ENCODE results near the gene OLIG1.

OLIG1 gene

DNA sequence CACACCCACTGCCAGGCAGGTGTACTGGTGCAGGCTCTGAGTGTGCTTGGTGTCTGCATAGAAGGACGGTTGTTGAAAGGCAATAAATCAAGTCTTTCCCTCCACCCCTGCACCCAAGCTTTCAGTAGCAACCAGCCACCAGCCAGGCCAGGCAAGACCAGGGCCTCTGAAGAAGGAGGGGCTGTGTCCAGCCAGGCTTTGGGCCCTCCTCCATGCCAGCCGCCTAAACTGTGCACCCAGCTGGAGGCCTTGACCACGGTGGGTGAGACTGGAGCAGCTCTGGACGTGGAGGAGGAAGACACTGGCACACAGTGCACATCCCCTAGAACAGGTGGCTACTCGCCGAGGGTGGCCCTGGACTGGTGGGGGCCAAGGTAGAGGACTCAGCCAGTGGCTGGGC lies 39.3 kb upstream of the OLIG1 start:
- in situ Hi-C loops (cut with MboI; ENCODE audit: low sequenced_read_pairs), result no loop called here

DNA sequence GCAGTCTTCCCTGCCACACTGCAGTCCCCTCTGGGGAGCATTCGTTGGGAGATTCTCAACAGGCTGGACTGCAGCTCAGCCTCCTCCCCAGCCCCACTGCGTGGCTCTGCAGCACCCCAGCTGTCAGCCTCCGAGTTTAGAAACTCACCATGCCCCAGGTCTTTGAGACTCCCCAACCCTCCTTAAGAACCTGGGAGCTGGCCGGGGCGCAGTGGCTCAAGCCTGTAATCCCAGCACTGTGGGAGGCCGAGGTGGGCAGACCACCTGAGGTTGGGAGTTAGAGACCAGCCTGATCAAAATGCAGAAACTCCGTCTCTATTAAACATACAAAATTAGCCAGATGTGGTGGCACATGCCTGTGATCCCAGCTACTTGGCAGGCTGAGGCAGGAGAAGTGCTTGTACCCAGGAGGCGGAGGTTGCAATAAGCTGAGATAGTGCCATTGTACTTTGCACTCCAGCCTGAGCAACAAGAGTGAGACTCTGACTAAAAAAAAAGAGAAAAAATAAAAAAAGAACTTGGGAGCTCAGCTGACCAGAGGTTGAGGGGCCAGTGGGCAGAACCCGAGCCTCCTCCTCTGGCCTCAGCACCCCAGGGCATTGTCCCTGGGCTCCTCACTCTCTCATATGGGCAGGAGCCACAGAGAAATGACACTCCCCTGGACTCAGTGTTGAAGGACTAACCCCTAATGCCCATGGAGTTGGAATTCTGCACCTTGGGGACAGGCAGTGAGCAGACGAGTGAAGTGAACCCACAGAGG lies 38.6 kb upstream of the OLIG1 start:
- in situ Hi-C loops (cut with MboI; ENCODE audit: low sequenced_read_pairs), result no loop called here

DNA sequence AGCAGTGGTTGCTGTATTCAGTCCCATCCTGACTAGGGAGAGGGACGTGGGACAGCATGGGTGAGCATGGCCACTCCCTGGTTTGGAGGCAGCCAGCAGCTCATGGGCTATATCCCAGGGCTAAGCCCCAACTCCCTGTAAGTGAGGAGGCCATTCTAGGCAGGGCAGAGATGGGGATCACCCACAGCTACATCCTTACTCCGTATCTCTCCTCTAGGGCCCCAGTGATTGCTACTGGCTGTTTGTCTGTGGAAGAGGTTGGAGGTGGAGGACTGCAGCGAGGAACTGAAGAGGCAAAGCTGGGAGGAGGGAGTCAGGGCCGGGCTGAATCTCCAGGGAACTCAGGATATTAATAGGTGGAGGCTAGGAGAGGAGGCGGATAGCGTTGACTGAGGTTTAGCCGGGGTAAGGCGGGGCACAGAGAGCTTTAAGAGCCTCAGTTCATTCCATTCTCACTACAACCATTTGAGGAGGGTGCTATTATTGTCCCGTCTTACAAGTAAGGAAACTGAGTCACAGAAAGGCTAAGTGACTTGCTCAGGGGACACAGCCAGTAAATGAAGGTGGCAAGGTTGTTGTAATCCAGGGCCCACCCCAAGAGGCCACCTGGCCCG lies 37.4 kb upstream of the OLIG1 start:
- in situ Hi-C loops (cut with MboI; ENCODE audit: low sequenced_read_pairs), result no loop called here

DNA sequence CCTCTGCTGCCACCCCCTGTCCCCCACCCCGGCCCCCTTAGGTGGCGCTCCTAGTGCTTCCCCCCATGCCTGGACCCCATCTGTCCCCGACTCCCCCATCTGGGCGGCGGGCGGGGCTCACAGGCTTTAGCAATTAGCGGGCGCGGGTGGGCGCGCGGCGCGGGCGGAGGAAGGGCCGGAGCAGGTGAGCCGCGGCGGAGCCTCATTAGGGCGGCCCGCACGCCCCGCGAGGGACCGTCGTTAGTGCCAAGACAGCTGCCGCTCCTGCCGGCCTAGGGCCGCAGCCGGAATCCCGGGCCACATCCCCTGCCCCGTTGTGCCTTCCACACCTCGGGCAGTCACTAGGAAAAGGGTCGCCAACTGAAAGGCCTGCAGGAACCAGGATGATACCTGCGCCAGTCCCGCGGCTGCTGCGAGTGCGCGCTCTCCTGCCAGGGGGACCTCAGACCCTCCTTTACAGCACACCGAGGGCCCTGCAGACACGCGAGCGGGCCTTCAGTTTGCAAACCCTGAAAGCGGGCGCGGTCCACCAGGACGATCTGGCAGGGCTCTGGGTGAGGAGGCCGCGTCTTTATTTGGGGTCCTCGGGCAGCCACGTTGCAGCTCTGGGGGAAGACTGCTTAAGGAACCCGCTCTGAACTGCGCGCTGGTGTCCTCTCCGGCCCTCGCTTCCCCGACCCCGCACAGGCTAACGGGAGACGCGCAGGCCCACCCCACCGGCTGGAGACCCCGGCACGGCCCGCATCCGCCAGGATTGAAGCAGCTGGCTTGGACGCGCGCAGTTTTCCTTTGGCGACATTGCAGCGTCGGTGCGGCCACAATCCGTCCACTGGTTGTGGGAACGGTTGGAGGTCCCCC lies 36.6 kb upstream of the OLIG1 start:
- in situ Hi-C loops (cut with MboI; ENCODE audit: low sequenced_read_pairs), result no loop called here

DNA sequence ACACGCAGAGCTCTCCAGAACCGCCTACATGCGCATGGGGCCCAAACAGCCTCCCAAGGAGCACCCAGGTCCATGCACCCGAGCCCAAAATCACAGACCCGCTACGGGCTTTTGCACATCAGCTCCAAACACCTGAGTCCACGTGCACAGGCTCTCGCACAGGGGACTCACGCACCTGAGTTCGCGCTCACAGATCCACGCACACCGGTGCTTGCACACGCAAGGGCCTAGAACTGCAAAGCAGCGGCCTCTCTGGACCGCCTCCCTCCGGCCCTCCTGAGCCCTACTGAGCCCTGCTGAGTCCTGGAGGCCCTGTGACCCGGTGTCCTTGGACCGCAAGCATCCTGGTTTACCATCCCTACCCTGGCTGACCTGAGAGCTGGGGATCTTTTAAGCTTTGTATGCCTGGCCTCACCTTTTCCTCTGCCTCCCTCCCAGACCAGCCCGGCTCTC lies 36.0 kb upstream of the OLIG1 start:
- in situ Hi-C loops (cut with MboI; ENCODE audit: low sequenced_read_pairs), result no loop called here

DNA sequence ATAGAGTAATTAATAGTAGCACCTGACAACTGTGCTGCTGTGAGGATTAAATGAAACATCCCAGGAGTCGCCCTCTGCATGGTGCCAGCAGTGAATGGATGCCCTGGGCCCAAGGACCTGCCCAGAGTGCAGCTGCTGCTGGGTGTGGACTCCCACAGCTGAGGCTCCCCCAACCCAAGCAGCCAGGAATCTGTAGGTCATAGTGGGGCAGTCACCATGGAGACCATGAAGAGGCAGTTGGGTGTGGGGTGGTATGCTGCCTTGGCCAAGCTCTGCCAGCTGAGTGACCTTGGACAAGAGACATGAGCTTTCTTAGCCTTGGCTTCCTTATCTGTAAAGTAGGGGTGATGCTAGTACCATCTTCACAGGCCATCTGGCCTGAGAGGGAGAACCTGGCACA lies 34.8 kb upstream of the OLIG1 start:
- in situ Hi-C loops (cut with MboI; ENCODE audit: low sequenced_read_pairs), result no loop called here

DNA sequence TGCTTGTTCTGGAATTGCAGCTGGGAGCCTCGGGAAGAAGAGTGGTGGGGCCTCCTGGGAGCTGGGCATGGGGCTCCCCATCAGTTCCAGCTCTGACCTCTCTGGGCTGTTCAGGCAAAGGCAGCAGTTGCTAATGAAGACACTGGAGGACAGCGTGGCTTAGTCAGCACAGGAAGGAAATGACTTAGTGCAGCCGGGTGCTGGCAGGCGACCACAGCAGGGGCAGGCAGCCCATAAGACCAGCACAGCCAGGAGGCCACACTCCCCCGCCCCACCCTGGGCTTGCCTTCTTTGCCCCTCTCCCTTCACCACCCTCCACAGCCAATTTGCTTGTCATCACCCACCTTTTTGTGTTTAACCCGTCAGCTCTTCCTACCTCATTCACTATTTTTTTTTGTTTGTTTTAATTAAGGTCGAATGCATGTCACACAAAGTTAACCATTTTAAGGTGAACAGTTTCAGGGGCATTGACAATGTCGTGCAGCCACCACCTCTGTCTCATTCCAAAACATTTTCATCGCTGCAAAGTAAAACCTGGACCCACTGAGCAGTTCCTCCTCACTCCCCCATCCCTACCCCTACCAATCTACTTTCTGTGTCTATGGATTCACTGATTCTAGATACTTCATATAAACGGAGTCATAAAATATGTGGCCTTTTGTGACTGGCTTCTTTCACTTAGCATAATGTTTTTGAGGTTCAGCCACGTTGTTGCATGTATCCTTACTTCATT lies 33.3 kb upstream of the OLIG1 start:
- in situ Hi-C loops (cut with MboI; ENCODE audit: low sequenced_read_pairs), result no loop called here

DNA sequence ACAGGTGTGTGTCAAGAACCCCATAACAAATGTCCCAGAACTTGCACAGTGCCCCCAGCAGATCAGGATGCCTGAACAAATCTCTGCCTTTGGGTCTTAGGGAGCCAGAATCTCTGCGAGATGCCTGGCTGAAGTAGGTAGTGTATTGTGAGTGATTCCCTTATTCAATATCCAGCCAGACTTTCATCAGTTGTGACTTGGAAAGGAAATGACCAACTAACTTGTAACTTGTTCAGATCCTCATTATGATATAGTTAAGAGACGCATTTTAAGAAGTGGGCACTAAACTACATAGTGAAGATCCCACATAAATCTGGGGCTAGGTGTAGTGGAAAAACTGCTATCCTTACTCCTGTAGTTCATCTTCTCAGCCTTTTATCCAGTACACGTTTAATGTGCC lies 32.4 kb upstream of the OLIG1 start:
- in situ Hi-C loops (cut with MboI; ENCODE audit: low sequenced_read_pairs), result no loop called here

DNA sequence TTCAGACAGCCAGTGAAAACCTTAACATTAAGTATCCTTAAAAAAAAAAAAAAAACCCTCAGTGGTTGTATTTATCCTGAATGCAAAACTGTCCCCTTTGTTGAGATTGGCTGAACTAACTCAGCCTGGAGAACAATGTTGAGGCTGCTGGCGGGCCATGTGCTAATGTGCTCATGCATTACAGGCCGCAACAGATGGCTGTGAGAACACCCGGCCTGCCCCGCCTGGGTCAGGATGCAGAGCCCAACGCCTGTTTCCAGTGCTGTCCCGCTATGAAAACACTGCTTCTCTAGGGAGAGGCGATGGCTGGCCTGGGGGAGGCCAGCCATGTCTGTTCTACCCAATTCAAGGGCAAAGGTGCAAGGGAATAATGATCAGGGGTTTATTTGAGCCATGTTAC lies 30.4 kb upstream of the OLIG1 start:
- in situ Hi-C loops (cut with MboI; ENCODE audit: low sequenced_read_pairs), result no loop called here

DNA sequence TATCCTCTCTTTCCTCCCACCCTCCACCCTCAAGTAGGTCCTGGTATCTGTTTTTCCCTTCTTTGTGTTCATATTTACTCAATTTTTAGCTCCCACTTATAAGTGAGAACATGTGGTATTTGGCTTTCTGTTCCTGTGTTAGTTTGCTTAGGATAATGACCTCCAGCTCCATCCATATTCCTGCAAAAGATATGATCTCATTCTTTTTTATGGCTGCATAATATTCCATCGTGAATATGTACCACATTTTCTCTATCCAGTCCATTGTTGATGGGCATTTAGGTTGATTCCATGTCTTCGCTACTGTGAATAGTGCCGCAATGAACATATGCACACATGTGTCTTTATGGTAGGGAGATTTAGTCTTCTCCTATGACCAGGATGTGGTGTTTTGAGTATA lies 29.7 kb upstream of the OLIG1 start:
- in situ Hi-C loops (cut with MboI; ENCODE audit: low sequenced_read_pairs), result no loop called here

DNA sequence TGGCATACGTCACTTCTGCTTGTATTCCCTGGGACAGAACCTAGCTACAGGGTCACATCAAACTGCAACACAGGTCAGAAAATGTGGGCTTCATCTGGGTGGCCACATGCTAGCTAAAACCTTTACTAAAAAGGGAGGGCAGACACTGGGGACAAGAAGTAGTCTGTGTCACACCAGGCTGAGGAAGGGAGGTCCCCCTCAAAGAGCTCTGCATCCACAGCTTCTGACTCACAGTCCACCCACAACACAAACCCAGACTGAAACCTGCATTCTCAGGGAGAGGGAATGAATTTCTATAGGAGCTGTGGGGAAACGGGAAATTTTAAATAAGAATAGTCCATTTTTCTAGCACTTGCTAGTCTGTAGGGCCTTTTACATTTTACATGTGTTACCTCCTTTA lies 28.0 kb upstream of the OLIG1 start:
- in situ Hi-C loops (cut with MboI; ENCODE audit: low sequenced_read_pairs), result no loop called here

DNA sequence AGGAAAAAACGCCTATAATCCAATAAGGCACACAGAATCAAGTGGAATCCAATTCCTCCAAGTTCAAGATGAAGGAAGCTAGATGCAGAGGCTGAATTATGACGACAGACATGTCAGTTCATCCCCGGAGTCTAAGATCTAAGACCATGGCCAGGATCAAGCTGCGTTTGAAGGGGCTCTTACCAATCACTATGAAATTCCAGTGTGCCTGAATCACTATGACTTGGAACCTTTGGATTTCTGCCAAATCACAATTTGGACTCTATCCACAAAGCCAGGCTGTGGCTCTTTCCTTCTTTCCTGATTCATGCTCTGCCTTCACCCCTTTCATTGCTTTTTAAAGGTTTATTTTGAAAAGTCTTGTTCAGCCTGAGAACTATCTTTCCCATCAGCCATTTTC lies 27.1 kb upstream of the OLIG1 start:
- in situ Hi-C loops (cut with MboI; ENCODE audit: low sequenced_read_pairs), result no loop called here

DNA sequence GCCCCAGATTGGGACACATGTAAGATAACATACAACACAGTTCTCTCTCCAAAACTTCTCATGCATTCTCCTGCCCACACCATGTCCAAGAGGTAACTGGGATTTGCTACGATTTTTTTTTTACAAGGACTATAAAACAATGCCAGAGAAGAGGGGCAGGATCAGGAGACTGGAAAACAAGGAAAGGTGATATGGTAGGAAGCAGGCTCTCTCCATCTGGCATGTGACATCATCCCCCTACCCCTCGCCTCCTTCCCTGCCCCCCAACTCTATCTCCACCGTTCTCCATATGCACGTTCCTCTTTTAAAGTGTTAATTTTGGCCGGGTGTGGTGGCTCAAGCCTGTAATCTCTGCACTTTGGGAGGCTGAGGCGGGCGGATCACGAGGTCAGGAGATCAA lies 23.5 kb upstream of the OLIG1 start:
- in situ Hi-C loops (cut with MboI; ENCODE audit: low sequenced_read_pairs), result no loop called here

DNA sequence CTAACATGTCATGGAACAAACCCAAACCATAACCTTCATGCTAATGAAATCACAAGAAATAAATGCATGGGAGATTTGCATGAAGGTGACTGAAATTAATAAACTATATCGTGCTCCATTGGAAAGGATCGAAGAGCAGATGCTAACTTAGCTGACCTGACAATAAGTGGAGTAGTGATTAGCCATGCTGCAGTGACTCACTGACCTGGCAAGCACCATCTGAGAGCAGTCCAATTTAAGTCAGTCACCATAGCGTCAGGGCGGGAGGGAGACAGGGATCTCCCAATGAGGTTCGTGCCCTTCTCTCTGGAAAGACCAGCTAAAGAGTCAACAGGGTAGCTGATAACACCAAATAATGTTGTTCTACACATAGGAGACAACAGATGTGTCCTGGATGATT lies 22.7 kb upstream of the OLIG1 start:
- in situ Hi-C loops (cut with MboI; ENCODE audit: low sequenced_read_pairs), result no loop called here

DNA sequence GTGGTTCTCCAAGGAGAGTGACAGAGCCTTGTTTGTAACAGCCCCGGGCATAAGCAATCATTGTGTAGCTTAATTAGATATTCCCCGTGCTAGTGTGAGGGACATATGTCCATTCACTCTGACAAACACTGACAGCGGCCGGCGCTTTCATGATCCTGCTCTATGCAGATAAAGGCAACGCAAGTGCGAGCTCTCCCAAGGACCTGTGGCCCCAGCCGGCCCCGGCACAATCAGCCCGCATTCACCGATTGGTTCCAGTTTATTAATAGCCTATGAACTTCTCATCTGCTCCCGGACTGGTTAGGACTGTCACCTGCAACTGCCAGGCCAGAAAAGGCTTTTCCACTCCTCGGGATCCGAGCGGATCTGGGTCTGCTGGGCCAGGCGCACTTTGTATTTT lies 18.0 kb upstream of the OLIG1 start:
- in situ Hi-C loops (cut with MboI; ENCODE audit: low sequenced_read_pairs), result no loop called here

DNA sequence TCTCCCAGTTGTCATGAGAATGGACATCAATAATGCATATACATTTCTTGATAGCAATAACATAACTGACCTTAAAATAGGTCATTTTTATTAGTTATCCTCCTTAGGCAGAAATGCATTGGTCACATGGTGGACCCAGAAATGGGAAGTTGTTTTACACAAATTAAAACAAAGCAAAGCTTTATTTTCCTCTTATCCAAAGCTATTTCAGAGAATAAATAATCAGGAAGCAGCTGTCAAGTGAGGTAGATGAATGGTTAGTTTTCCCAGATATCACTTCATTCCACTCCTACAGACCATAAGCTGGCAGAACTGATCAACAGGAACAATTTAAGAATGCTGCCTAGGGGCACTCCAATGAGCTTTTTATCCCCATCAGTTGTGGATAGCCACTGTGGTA lies 16.0 kb upstream of the OLIG1 start:
- in situ Hi-C loops (cut with MboI; ENCODE audit: low sequenced_read_pairs), result no loop called here

DNA sequence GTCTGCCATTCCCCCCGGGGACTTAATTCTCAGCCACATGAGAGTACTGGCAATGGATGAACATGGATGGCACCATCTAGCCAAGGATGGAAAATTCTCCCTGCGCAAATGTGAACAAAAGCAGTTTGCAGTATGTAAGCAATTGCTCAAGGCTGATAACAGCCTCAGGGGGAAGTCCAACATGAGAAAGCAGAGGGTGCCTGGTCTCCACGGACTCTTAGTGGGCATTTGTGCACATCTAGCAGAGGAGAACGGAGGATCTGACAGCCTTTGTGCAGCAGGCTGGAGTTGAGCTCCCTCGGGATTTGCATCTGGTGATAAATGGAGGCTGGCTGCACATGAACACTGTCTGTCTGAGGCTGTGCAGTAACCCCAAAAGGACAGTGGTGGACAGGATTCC lies 13.9 kb upstream of the OLIG1 start:
- in situ Hi-C loops (cut with MboI; ENCODE audit: low sequenced_read_pairs), result no loop called here

DNA sequence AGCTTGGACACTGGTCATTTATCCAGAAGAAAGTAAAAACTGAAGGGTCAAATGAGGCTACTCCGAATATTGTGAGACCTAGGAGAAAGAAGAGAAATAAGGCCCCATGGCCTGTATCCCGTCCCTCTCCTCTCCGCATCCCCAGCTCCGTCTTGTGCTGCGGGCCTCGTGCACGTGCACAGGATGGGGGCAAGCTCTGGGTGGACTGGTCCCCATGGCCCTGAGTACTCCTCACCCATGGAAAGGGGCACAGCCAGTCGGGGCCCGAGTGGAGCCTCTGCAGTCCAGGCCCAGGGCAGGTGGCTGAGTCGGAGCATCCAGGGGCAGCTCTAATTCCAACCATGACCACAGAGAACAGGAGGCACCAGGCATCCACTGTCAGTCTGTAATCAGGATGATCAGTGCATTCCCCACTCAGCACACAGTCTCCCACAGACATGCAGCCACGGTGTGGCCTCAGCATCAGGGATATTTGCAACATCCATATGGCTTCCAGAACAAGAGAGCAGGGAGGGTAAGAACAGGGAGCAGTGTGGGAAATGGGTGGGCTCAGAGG lies 12.5 kb upstream of the OLIG1 start:
- in situ Hi-C loops (cut with MboI; ENCODE audit: low sequenced_read_pairs), result no loop called here

DNA sequence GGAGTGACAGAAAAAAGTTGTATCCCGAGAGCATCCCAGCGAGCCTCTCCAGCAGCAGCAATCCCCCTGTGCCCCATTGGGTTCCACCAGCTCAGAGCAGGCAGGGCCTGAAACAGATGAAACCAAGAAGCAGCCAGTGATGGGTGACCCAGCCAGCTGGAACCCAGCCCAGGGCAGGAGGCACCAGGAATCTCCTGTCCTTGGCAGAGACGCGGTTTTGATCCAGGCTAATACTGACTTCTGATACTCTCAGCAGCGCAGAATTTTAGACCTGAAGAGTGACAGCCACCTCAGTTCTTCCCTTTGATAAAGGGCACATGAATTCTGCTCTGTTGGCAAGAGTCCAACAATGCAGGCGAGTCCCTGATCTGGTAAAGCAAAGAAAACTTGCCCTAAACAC lies 11.4 kb upstream of the OLIG1 start:
- in situ Hi-C loops (cut with MboI; ENCODE audit: low sequenced_read_pairs), result no loop called here

DNA sequence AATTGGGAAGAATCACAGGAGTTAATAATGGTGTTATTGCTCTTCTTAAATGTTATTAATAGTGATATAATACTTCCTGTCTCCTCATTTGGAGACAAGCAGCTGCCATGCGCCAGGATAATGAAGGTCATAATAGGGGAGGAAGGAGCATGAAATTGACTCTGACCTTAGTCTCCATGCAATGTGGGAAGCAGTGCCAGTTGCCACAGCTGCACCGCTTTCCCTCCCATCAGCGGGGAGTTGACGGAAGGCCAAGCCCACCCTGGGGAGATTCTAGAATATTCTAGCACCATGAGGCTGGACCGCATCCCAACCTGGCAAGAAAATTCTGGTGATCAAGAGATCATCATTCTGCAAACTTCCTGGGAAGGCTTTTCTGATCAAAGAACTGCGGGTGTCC lies 11.0 kb upstream of the OLIG1 start:
- in situ Hi-C loops (cut with MboI; ENCODE audit: low sequenced_read_pairs), result no loop called here

DNA sequence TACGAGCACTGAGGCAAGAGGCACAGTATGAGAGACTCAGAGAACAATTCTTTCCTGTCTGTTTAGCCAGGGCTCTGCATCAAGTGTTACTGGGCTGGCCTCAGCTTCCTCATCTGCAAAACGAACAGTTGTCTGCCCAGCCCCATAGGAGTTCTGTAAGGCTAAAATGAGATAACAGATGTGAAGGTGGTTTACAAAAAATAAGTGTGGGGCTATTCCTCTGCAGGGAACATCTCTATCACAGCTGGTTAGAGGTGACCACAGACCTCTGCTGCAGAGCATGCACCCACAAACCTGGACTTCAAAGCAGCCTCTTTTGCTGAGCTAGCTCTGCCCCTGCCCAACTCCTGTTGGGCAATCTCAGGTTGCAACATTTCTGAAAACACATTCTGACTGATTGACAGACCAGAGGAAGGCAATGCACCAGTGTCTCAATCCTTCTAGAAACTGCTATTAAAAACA lies 10.5 kb upstream of the OLIG1 start:
- in situ Hi-C loops (cut with MboI; ENCODE audit: low sequenced_read_pairs), result no loop called here
